GM10248 (cell line): ENCODE data around the gene GPR161.
"Not testable (repeated sequence)": the region's sequence is repeated elsewhere in the genome, so short reads cannot be mapped to it uniquely, and the experiment has no call there.

ENCODE experiments used
- CTCF ChIA-PET: fragments of 300-600 bp; sonication (Branson Sonifier 250); formaldehyde crosslinking; extraction: SDS; loops from one replicate; lab custom pipeline; 2021; ENCODE audit warnings: antibody characterized with exemption; lab: Yijun Ruan, JAX
- POLR2A ChIA-PET: fragments of 350-650 bp; sonication (Branson Sonifier 250); formaldehyde crosslinking; extraction: SDS; loops from one replicate; lab custom pipeline; 2020; ENCODE audit warnings: antibody characterized with exemption; lab: Yijun Ruan, JAX
- DNase-seq: peaks from one replicate; pipeline ENCODE4 v3.0.0; 2012; ENCODE audit errors: extremely low spot score
- TF ChIP-seq, protein P1 (sequence below): IDR thresholded peaks from 2 replicates; pipeline ENCODE4 v1.5.1; 2012; ENCODE audit warnings: mild to moderate bottlenecking, low read depth; ENCODE audit errors: extremely low read depth, missing control alignments, control extremely low read depth

GPR161 gene

DNA sequence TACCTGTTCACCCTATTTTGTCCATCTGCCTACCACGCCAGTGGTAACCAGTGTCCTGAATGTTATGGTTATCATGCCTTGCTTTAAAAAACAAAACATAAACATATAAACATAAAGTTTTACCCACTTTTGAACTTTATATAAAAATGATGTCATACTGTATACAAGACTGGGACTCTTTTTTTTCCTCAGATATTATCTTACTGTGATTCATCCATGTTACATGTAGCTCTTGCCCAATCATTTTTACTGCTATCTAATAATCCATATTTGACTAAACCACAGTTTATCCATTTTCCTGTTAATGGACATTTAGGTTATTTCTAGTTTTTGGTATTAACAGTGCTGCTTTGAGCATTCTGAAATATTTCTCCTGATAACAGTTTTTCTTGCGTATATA lies 78.8 kb downstream of the GPR161 start:
- TF ChIP-seq, protein P1, sequence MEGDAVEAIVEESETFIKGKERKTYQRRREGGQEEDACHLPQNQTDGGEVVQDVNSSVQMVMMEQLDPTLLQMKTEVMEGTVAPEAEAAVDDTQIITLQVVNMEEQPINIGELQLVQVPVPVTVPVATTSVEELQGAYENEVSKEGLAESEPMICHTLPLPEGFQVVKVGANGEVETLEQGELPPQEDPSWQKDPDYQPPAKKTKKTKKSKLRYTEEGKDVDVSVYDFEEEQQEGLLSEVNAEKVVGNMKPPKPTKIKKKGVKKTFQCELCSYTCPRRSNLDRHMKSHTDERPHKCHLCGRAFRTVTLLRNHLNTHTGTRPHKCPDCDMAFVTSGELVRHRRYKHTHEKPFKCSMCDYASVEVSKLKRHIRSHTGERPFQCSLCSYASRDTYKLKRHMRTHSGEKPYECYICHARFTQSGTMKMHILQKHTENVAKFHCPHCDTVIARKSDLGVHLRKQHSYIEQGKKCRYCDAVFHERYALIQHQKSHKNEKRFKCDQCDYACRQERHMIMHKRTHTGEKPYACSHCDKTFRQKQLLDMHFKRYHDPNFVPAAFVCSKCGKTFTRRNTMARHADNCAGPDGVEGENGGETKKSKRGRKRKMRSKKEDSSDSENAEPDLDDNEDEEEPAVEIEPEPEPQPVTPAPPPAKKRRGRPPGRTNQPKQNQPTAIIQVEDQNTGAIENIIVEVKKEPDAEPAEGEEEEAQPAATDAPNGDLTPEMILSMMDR: no peak
- ChIA-PET POLR2A (no interaction called here), CTCF (interaction anchor here (1.8 to 2.4 kb wide), 2 partner anchors 10 to 24 kb away, joined by 4 to 6 read pairs; no protein-coding TSS in a partner anchor)
- DNase-seq: no peak

DNA sequence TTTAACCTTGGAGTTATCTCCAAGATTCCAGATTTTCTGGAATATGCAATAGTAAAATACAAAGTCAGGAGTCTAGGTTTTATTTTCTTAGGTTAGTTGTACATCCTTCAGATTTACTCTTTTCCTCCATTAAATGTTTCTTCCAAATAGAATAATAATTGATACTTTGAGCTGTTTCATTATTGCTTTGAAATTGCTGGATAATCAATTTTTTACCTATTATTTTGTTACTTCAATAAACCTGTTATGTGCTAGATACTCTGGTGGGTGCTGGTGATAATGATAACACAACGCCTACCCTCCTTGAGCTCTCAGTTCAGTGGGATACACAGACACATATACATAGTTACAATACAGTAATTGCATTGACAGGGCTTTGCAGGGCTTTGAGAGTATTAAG lies 79.4 kb downstream of the GPR161 start:
- ChIA-PET POLR2A (no interaction called here), CTCF (interaction anchor here (1.8 to 2.4 kb wide), 2 partner anchors 9 to 25 kb away, joined by 4 to 6 read pairs; no protein-coding TSS in a partner anchor)
- DNase-seq: no peak
- TF ChIP-seq, protein P1: no peak

DNA sequence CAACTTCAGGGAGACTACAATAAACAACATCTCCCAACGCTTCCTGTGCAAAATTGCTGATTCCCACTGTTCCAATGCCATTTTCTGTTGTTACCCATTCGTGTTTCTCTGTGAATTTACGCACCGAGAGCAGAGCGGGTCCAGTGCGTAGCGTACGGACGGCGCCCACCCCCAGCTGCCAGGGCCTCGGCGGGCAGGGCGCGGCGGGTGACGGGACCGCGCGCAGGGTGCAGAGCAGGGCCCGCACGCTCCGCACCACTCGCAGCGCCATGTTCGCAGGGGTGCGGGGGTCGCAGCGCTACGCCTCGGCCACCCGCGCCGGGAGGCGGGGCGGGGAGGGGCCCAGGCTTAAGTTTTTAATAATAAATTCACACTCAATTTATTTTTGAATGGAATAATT lies 80.6 kb downstream of the GPR161 start:
- CTCF ChIA-PET: interaction anchor here (1.8 to 2.4 kb wide), 2 partner anchors 8 to 26 kb away, joined by 4 to 6 read pairs; no protein-coding TSS in a partner anchor

DNA sequence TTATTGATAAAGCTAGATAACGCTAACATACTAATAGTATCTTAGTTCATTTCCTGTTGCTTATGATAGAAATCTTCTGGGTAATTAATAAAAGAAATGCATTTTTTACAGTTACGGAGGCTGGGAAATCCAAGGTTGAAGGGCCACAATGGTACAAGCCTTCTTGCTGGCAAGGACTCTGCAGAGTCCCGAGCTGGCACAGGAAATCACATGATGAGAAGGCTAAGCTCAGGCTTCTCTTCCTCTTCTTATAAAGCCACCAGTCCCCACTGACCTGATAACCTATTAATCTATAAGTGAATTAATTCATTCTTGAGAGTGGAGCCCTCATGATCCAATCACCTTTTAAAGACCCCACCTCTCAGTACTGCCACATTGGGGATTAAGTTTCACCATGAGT lies 82.6 kb downstream of the GPR161 start:
- ChIA-PET POLR2A (no interaction called here), CTCF (interaction anchor here (1.3 to 2.7 kb wide), 4 partner anchors 12 to 28 kb away, joined by 3 to 9 read pairs (median 6); no protein-coding TSS in a partner anchor)
- TF ChIP-seq, protein P1: no peak
- DNase-seq: no peak

More for the DNA sequence above, 80.6 kb downstream of the GPR161 start:
- POLR2A ChIA-PET, DNase-seq: not testable (repeated sequence)

DNA sequence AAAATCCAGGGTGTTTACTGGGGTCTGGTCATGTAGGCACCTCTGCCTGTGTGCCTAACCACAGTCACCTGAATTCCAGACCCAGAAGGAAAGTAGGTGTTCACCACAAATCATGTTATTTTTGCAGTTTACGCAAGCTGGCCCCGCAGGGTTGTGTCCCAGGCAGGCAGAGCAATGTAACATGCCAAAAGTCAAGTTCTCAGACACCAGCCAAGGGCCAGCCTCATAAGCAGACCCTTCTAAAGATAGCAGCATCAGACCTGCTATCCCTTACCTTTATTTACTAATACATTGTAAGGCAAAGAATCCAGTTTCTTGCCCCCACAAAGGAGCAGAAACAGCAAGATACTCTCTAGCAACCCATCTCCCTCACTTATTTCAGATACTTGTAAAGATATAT lies 83.0 kb downstream of the GPR161 start:
- no peak for DNase-seq
- ChIA-PET POLR2A (no interaction called here), CTCF (interaction anchor here (1.4 to 2.7 kb wide), 4 partner anchors 12 to 29 kb away, joined by 3 to 9 read pairs (median 5); no protein-coding TSS in a partner anchor)
- TF ChIP-seq, protein P1: no peak

DNA sequence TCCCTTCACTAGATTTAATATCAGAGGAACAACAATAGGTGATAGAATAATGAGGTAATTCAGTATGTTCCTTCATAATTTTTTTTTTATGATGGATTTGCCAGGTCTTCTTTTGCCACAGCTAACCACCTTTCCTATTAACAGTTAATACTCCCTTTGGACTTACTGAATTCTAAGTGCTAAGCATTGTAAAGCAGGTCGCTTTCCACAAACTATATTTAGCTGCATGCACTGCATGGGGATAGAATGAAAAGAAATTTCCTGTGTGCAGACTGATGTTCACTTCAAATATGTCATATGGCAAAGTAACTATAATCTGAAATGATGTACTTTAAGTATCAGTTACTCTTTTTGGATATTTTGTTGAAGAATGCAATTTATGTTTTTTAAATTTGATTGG lies 85.8 kb downstream of the GPR161 start:
- ChIA-PET POLR2A (no interaction called here), CTCF (interaction anchor here (1.1 to 1.6 kb wide), 4 partner anchors 9 to 31 kb away, joined by 3 to 5 read pairs (median 3); no protein-coding TSS in a partner anchor)
- TF ChIP-seq, protein P1: no peak
- DNase-seq: no peak

DNA sequence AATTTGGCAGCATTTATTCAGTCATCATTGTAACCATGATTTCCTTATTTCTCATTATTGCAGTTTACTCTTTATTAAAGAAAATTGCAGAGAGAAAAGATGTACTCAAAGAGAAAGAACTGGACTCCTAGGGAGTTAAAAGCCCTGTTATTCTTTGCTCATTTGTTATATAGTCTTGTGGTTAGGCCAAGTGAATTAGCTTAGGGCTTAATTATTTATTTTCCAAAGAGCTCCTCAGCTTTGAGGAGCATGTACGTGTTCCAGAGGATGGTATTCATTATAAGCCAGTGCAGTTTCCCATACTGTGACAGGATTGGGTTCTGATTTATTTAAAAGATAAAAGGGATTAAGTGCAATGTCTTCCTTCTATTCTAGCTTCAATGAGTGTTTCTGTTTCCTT lies 86.4 kb downstream of the GPR161 start:
- ChIA-PET CTCF (interaction anchor here (1.1 to 1.8 kb wide), 5 partner anchors 9 to 32 kb away, joined by 3 to 5 read pairs (median 3); no protein-coding TSS in a partner anchor), POLR2A (no interaction called here)
- DNase-seq: no peak
- TF ChIP-seq, protein P1: no peak
